AG09319 (cell line): ENCODE measurements around the gene PTPRF.

ENCODE experiments used
- DNase-seq: peaks from one replicate; pipeline ENCODE4 v3.0.0-alpha.2; 2010; ENCODE audit warnings: low read depth; ENCODE audit errors: extremely low read depth
- TF ChIP-seq, protein P1 (sequence below): IDR thresholded peaks from 2 replicates; pipeline ENCODE4 v1.5.1; 2011; ENCODE audit warnings: low read depth, mild to moderate bottlenecking, inconsistent platforms, low read length, moderate library complexity

PTPRF gene

DNA sequence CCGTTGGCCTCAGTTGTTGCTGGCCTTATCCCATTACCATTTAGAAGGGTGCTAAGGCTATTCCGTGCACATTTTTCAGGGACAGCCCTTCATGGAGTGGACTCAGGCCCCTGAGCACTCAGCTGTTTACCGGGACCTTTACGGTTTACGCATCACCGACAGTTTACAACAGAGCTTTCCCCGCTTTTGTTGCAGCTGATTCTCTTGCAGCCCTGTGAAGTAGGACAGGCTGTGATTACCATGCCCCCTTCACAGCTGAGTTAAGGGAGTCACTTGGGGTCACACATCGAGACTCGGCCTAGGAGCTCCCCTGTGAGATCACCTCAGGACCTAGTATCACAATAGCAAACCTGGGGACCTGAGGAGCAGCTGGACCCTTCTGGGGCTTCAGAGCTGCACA is 41.9 kb downstream of the PTPRF start:
- TF ChIP-seq, protein P1, sequence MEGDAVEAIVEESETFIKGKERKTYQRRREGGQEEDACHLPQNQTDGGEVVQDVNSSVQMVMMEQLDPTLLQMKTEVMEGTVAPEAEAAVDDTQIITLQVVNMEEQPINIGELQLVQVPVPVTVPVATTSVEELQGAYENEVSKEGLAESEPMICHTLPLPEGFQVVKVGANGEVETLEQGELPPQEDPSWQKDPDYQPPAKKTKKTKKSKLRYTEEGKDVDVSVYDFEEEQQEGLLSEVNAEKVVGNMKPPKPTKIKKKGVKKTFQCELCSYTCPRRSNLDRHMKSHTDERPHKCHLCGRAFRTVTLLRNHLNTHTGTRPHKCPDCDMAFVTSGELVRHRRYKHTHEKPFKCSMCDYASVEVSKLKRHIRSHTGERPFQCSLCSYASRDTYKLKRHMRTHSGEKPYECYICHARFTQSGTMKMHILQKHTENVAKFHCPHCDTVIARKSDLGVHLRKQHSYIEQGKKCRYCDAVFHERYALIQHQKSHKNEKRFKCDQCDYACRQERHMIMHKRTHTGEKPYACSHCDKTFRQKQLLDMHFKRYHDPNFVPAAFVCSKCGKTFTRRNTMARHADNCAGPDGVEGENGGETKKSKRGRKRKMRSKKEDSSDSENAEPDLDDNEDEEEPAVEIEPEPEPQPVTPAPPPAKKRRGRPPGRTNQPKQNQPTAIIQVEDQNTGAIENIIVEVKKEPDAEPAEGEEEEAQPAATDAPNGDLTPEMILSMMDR: no peak
- no peak for DNase-seq

DNA sequence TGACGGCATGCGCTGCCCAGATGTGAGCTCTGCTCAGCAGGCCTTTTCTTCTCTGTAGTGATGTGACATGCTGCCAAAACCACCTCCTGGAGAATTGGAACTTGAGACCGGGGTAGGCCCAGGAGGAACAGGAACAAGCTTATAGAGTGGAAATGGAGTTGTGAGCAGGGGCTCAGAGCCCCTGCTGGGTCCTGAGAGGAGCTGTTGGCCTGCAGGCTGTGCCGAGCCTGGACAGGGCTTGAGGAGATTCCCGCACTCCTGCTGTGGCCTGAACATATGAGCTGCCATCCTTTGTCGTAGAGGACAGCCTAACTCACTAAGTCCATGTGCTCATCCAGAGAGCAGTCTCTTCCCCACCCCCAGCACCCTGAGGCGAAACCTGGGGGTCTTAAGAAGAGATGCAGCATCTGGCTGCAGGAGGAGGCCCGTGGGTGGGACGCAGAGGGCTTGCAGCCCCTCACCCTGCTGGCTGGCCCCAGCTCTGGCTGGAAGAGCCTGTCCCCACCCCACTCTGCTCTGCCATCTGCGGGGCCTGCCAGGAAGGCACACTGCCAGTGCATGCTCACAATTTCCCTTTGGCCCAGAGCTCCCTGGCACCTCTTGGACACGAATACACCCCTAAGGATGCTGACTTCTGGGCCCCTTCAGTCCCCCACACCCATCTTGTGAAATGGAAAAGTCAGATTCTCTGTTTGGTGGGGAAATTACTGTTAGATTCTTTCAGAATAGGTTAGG is 42.5 kb downstream of the PTPRF start:
- no peak for DNase-seq
- TF ChIP-seq, protein P1: no peak

DNA sequence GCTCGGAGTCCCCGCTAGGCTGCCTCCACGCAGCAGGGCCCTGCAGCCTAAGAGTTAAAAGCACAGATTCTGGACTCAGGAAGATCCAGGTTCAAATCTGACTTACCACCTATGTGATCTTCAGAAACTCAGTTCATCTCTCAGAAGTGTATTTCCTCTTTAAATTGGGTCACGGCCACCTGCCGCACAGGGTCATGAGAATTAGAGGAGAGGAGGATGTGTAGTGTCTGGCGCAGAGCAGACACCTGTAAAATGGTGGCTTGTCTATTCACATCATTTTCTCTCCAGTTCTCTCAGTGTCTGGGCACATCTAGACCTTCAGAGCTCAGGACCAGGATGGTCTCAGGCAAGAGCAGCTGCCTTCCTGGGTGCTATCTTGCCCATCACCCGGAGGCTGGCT is 45.8 kb downstream of the PTPRF start:
- TF ChIP-seq, protein P1: no peak
- no peak for DNase-seq

GRCh38 chr1:43577655-43578542 is 47.2 kb downstream of the PTPRF start:
- no peak for DNase-seq
- TF ChIP-seq, protein P1: no peak

GRCh38 chr1:43580039-43580438 is 49.4 kb downstream of the PTPRF start:
- TF ChIP-seq, protein P1: no peak
- DNase-seq: no peak

- TF ChIP-seq, protein P1: no peak
- peak; percentile 62 for DNase-seq
Measured at GRCh38 chr1:43582162-43582566, 51.5 kb downstream of the PTPRF start.

DNA sequence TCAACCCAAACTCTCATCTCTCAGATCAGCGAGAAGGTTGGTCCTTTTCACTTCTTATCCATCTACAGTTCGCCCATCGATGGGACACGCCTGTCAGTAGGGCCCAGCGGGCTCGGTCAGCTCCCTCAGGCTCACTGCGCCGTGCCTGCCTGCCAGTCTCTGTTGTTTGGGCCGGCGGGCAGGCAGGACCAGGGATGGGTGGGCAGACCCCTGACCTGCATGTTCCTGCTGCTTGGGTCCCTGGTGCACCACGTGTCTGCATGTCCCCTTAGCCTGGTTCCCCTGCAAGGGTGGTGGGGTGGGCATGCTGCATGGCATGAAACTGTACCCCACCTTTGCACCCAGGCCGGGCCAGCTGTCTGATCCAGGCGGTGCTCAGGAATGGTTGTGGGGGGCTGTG is 52.4 kb downstream of the PTPRF start:
- TF ChIP-seq, protein P1: no peak
- DNase-seq: no peak
